SH-SY5Y (cell line): ENCODE results near the gene RELA.

Experiments used
- GATA2 ChIP-seq: IDR thresholded peaks from 2 replicates; pipeline ENCODE4 v1.6.1; 2011; ENCODE audit warnings: mild to moderate bottlenecking, low read depth, low read length
- GATA3 ChIP-seq: IDR thresholded peaks from 2 replicates; pipeline ENCODE4 v1.6.1; 2011; ENCODE audit warnings: low read depth, mild to moderate bottlenecking, low read length, moderate library complexity

GRCh38 chr11:65612691-65613090, 50.0 kb downstream of the RELA start:
- TF ChIP-seq GATA2 (no peak), GATA3 (no peak)
